Retinal pigment epithelial cell (primary cell): ENCODE measurements around the gene CHST7.
A peak's percentile ranks its signal among the peaks of the same experiment; 100 is the strongest.

Experiments
- DNase-seq: peaks from one replicate; pipeline ENCODE4 v3.0.0-alpha.2; 2010; ENCODE audit warnings: low read depth
- H3K4me3 ChIP-seq: 2 replicates; pipeline ENCODE4 v1.5.1; 2011; ENCODE audit warnings: mild to moderate bottlenecking, low read length, control low read depth, moderate library complexity
- CTCF ChIP-seq: conservative IDR thresholded peaks from 2 replicates; pipeline ENCODE4 v1.5.1; 2011; ENCODE audit warnings: low read depth, low read length, control low read depth, inconsistent platforms

CHST7 gene

GRCh38 chrX:46611658-46612362 lies 38.2 kb downstream of the CHST7 start:
- no peak overlapping the region for H3K4me3 ChIP-seq
- TF ChIP-seq CTCF: no peak
- DNase-seq: no peak

- DNase-seq: no peak
- no peak overlapping the region for H3K4me3 ChIP-seq
- TF ChIP-seq CTCF: no peak
These were observed 44.3 kb downstream of the CHST7 start for GRCh38 chrX:46617906-46618305.

GRCh38 chrX:46618947-46619346 lies 45.4 kb downstream of the CHST7 start:
- TF ChIP-seq CTCF: no peak
- no peak overlapping the region for H3K4me3 ChIP-seq
- no peak for DNase-seq

GRCh38 chrX:46620505-46620904 lies 46.9 kb downstream of the CHST7 start:
- no peak for TF ChIP-seq CTCF
- H3K4me3 ChIP-seq: no peak overlapping the region
- DNase-seq: peak; percentile 21

- no peak for DNase-seq
- H3K4me3 ChIP-seq: no peak overlapping the region
- TF ChIP-seq CTCF: no peak
These were observed 48.0 kb downstream of the CHST7 start for GRCh38 chrX:46621572-46621971.

GRCh38 chrX:46624090-46624786 lies 50.7 kb downstream of the CHST7 start:
- DNase-seq: no peak
- no peak overlapping the region for H3K4me3 ChIP-seq
- TF ChIP-seq CTCF: no peak

- H3K4me3 ChIP-seq: no peak overlapping the region
- DNase-seq: no peak
- no peak for TF ChIP-seq CTCF
These were observed 53.0 kb downstream of the CHST7 start for GRCh38 chrX:46626566-46626965.
